Neural crest cell (in vitro differentiated cells): ENCODE measurements around the gene TEX11. TPM values are rescaled to one million over a fixed set of nuclear protein-coding genes. Genes with fewer than 3 reads are reported as not detected.
"Not testable (repeated sequence)": the region's sequence is repeated elsewhere in the genome, so short reads cannot be mapped to it uniquely, and the experiment has no call there.

Experiments
- DNase-seq: peaks from one replicate; pipeline ENCODE4 v3.0.0; 2021; ENCODE audit warnings: low read depth, mixed read lengths, low spot score
- H3K27ac Mint-ChIP-seq: one replicate; pipeline ENCODE4 v1.8.0; 2021; ENCODE audit warnings: mild to moderate bottlenecking, mixed read lengths; ENCODE audit not compliant: unreplicated experiment
- H3K27me3 Mint-ChIP-seq: 2 replicates; pipeline ENCODE4 v1.8.0; 2021; ENCODE audit warnings: low read depth, mild to moderate bottlenecking, mixed read lengths
- H3K36me3 Mint-ChIP-seq: 2 replicates; pipeline ENCODE4 v1.8.0; 2021; ENCODE audit warnings: low read depth, mild to moderate bottlenecking, mixed read lengths
- H3K4me1 Mint-ChIP-seq: 2 replicates; pipeline ENCODE4 v1.8.0; 2021; ENCODE audit warnings: mixed read lengths
- H3K4me3 Mint-ChIP-seq: one replicate; pipeline ENCODE4 v1.8.0; 2021; ENCODE audit warnings: mild to moderate bottlenecking, mixed read lengths
- H3K9me3 Mint-ChIP-seq: 2 replicates; pipeline ENCODE4 v1.8.0; 2021; ENCODE audit warnings: mixed read lengths
- CTCF ChIP-seq: fragments of 200-600 bp; sonication (generic); conservative IDR thresholded peaks from 2 replicates; pipeline ENCODE4 v1.5.0; 2021; ENCODE audit warnings: antibody characterized with exemption, mild to moderate bottlenecking
- total RNA-seq: library from RNA; stranded (reverse); gene quantifications from 2 replicates; pipeline ENCODE4 v1.2.1, GENCODE V29; 2021

The TEX11 gene
- total RNA-seq, 1 donor from 2014 or later: not detected

GRCh38 chrX:70592091-70592490, 316.4 kb downstream of the TEX11 start:
- H3K27ac Mint-ChIP-seq: no peak overlapping the region

GRCh38 chrX:70587158-70587557, 321.4 kb downstream of the TEX11 start:
- H3K9me3 Mint-ChIP-seq: peaks cover 16% of the 10 kb centered on the region
- DNase-seq, H3K4me3 Mint-ChIP-seq: not testable (repeated sequence)

More at GRCh38 chrX:70592091-70592490, 316.4 kb downstream of the TEX11 start:
- H3K36me3 Mint-ChIP-seq: peaks cover 3% of the 10 kb centered on the region
- no peaks in the 10 kb centered on the region for H3K27me3 Mint-ChIP-seq
- no peak for DNase-seq
- no peak overlapping the region for H3K4me3 Mint-ChIP-seq
- TF ChIP-seq CTCF: no peak
- no peaks in the 10 kb centered on the region for H3K4me1 Mint-ChIP-seq
- peaks cover 10% of the 10 kb centered on the region for H3K9me3 Mint-ChIP-seq

GRCh38 chrX:70577442-70577841, 331.1 kb downstream of the TEX11 start:
- no peak overlapping the region for H3K27ac Mint-ChIP-seq
- H3K36me3 Mint-ChIP-seq: peaks cover 10% of the 10 kb centered on the region
- H3K9me3 Mint-ChIP-seq: peaks cover 19% of the 10 kb centered on the region
- no peak for DNase-seq
- no peak overlapping the region for H3K4me3 Mint-ChIP-seq
- no peak for TF ChIP-seq CTCF
- H3K4me1 Mint-ChIP-seq: no peaks in the 10 kb centered on the region
- H3K27me3 Mint-ChIP-seq: no peaks in the 10 kb centered on the region

More at GRCh38 chrX:70587158-70587557, 321.4 kb downstream of the TEX11 start:
- not testable (repeated sequence) for H3K27ac Mint-ChIP-seq, H3K36me3 Mint-ChIP-seq, H3K27me3 Mint-ChIP-seq, H3K4me1 Mint-ChIP-seq

GRCh38 chrX:70569922-70570576, 338.5 kb downstream of the TEX11 start:
- not testable (repeated sequence) for H3K4me3 Mint-ChIP-seq, H3K9me3 Mint-ChIP-seq, H3K27ac Mint-ChIP-seq, DNase-seq, H3K27me3 Mint-ChIP-seq, H3K36me3 Mint-ChIP-seq, H3K4me1 Mint-ChIP-seq

GRCh38 chrX:70554948-70555347, 353.6 kb downstream of the TEX11 start:
- no peak for TF ChIP-seq CTCF
- H3K27me3 Mint-ChIP-seq: no peaks in the 10 kb centered on the region
- no peak overlapping the region for H3K27ac Mint-ChIP-seq
- H3K36me3 Mint-ChIP-seq: no peaks in the 10 kb centered on the region
- no peak for DNase-seq
- no peaks in the 10 kb centered on the region for H3K4me1 Mint-ChIP-seq
- H3K9me3 Mint-ChIP-seq: peaks cover 3% of the 10 kb centered on the region
- H3K4me3 Mint-ChIP-seq: no peak overlapping the region

GRCh38 chrX:70554523-70554922, 354.0 kb downstream of the TEX11 start:
- DNase-seq: no peak
- no peaks in the 10 kb centered on the region for H3K4me1 Mint-ChIP-seq
- no peaks in the 10 kb centered on the region for H3K36me3 Mint-ChIP-seq
- H3K9me3 Mint-ChIP-seq: peaks cover 3% of the 10 kb centered on the region
- no peaks in the 10 kb centered on the region for H3K27me3 Mint-ChIP-seq
- TF ChIP-seq CTCF: no peak
- no peak overlapping the region for H3K27ac Mint-ChIP-seq
- H3K4me3 Mint-ChIP-seq: no peak overlapping the region
